GM11168 (cell line): ENCODE measurements around the gene SUPT6H.
"Not testable (repeated sequence)": the region's sequence is repeated elsewhere in the genome, so short reads cannot be mapped to it uniquely, and the experiment has no call there.

ENCODE experiments used
- in situ Hi-C: fragments of 300-500 bp; cut with MboI; formaldehyde crosslinking; loops from one replicate; pipeline ENCODE4 v1.12.0; 2022; ENCODE audit warnings: low sequenced_read_pairs; ENCODE audit not compliant: unreplicated experiment

The SUPT6H gene

DNA sequence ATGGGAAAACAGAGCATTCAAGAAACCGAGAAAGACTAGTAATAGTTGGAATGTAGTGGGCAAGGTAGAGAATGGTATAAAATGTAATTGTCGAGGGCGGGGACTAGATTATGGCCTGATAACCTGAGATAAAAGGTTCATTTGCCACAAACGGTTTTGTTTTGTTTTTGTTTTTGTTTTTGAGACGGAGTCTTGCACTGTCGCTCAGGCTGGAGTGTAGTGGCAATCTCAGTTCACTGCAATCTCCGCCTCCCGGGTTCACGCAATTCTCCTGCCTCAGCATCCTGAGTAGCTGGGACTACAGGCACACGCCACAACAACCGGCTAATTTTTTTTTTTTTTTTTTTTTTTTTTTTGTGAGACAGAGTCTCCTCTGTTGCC is 67.9 kb downstream of the SUPT6H start:
- in situ Hi-C loops: no loop called here

DNA sequence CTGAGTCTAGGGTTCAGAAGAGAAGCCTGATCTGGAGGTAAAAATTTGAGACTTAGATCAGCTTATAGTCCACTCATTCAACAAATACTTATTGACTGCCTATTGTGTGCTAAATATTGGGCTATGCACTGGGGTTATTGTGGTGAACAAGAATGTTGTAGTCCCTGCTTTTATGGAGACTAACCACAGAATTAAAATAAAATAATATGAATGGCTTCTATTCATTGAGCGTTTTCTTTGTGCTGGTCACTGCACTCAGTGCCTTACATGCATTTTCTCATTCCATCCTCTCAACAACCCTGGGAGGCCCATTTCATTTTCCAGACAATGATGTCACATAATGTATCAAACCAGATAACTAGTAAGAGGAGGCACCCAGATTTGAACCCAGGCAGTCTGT is 71.3 kb downstream of the SUPT6H start:
- in situ Hi-C loops: no loop called here

DNA sequence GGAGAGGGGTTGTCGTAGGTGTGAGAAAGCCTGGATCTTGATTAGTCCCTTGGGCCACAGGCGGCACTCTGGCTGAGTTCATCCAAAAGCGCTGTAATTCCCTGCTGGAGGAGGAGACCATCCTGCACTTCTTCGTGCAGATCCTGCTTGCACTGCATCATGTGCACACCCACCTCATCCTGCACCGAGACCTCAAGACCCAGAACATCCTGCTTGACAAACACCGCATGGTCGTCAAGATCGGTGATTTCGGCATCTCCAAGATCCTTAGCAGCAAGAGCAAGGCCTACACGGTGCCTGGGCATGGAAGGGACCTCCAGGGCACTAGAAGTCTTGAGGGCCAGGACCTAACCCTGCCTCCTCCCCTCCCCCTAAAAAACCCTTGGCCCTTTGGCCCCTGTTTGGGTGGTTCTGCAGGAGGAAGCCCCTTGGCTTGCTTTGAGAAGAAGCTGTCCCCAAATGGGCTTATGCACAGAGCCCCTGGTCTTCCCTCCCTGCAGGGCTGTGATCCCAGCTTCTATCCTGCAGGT is 72.8 kb downstream of the SUPT6H start:
- in situ Hi-C loops: no loop called here

DNA sequence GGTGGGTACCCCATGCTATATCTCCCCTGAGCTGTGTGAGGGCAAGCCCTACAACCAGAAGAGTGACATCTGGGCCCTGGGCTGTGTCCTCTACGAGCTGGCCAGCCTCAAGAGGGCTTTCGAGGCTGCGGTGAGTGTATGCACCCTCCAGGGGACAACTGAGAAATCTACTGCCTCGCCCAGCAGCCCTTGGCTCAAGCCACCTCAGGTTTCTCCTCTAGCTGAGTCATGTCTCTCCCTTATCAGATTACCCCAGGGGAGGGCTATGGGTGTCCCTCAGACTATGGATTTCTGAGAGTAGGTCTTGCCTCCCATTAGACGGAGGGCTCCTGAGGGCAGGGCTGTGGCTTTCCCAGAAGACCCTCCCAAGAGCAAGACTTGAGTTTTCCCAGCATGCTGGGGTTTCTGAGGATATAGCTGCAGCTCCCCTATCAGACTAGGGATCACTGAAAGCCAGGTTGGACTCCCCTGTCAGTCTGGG is 73.3 kb downstream of the SUPT6H start:
- in situ Hi-C loops: no loop called here

DNA sequence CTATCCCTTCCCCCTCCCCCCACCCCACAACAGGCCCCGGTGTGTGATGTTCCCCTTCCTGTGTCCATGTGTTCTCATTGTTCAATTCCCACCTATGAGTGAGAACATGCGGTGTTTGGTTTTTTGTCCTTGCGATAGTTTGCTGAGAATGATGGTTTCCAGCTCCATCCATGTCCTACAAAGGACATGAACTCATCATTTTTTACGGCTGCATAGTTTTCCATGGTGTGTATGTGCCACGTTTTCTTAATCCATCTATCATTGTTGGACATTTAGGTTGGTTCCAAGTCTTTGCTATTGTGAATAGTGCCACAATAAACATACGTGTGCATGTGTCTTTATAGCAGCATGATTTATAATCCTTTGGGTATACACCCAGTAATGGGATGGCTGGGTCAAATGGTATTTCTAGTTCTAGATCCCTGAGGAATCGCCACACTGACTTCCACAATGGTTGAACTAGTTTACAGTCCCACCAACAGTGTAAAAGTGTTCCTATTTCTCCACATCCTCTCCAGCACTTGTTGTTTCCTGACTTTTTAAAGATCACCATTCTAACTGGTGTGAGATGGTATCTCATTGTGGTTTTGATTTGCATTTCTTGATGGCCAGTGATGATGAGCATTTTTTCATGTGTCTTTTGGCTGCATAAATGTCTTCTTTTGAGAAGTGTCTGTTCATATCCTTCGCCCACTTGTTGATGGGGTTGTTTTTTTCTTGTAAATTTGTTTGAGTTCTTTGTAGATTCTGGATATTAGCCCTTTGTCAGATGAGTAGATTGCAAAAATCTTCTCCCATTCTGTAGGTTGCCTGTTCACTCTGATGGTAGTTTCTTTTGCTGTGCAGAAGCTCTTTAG is 74.1 kb downstream of the SUPT6H start:
- in situ Hi-C loops: not testable (repeated sequence)

DNA sequence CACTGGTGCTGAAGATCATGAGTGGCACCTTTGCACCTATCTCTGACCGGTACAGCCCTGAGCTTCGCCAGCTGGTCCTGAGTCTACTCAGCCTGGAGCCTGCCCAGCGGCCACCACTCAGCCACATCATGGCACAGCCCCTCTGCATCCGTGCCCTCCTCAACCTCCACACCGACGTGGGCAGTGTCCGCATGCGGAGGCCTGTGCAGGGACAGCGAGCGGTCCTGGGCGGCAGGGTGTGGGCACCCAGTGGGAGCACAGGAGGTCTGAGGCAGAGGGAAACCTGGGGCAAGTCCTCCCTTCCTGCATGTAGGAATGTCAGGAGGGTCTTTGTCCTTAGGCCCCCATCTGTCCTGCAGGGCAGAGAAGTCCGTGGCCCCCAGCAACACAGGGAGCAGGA is 75.3 kb downstream of the SUPT6H start:
- in situ Hi-C loops: no loop called here

DNA sequence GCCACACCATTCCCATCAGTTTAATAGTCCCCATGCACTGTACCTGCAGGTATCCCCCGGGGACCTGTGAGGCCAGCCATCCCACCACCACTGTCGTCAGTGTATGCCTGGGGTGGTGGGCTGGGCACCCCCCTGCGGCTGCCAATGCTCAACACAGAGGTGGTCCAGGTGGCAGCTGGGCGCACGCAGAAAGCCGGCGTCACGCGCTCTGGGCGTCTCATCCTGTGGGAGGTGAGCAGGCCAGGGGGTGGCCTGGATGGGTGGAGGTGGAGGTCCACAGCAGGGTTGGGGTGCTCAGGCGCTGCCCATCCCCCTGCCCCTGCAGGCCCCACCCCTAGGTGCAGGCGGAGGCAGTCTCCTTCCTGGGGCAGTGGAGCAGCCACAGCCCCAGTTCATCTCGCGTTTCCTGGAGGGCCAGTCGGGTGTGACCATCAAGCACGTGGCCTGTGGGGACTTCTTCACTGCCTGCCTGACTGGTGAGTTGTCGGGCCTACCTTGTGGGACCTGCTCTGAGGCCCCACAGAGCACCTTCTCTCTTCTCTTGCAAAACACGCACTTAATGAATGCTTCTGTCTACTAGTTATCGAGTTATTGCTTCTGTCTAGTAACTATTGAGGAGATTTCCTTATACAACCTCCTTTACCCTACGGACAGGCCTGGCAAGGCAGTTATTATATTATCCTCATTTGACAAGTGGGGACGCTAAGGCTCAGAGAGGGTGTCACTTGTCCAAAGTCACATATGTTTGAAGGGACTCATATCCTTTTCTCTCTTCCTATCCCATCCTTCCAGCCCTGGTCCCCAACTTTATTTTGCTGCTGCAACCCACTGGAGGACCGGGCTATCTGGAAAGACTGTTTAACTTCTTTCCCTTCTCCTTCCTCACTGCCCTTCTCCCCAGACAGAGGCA is 76.0 kb downstream of the SUPT6H start:
- in situ Hi-C loops: no loop called here

DNA sequence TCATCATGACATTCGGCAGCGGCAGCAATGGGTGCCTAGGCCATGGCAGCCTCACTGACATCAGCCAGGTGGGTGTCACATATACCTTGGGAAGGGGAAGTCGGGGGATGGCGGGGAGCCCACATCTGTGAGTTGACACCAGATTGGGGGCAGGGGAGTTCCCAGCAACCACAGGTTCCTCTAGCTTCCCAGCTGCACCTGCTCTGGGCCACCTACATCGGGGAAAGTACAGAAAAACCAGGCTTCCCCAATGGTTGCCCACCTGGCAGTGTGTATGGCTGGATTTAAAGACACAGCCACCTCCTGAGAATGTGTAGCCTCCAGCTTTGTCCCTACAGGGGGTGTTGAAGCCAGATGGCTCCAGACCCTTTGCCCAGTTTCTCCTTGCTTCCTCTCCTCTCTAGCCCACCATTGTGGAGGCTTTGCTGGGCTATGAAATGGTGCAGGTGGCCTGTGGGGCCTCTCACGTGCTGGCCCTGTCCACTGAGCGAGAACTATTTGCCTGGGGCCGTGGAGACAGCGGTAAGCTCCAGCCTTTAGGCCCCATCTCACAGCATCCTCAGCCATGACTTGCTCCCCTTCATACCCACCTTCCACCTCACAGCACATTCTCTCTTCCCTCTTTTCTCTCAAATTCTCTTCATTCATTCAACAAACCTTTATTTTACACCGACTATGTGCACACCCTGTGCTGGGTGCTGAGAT is 76.8 kb downstream of the SUPT6H start:
- in situ Hi-C loops: no loop called here

DNA sequence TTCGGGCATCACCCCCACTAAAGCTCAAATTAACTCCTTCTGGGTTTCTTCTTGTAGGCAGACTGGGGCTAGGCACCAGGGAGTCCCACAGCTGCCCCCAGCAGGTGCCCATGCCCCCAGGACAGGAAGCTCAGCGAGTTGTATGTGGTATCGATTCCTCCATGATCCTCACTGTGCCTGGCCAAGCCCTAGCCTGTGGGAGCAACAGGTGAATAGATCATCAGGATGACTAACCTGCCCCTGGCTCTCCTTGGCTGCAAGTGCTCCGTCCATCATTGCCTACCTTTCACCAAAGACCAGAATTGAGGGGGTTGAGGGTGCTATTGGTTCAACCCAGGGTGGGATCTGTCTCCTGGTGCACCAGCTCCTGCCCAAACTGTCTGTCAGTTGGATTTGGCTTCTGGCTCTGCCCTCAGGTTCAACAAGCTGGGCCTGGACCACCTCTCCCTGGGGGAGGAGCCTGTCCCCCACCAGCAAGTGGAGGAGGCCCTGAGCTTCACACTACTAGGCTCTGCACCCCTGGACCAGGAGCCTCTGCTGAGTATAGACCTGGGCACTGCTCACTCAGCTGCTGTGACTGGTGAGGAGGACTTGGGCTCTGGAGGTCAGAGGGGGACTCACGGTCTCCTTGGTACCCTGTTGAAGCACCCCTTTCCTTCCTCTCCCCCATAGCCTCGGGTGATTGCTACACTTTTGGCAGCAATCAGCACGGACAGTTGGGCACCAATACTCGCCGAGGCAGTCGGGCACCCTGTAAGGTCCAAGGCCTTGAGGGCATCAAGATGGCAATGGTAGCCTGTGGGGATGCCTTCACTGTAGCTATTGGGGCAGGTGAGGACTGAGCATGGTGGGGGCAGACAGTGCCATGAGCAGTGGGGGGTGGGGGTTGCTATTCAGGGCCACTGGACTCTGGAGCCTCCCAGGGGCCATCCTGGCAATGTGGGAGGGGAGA is 78.7 kb downstream of the SUPT6H start:
- in situ Hi-C loops: no loop called here

DNA sequence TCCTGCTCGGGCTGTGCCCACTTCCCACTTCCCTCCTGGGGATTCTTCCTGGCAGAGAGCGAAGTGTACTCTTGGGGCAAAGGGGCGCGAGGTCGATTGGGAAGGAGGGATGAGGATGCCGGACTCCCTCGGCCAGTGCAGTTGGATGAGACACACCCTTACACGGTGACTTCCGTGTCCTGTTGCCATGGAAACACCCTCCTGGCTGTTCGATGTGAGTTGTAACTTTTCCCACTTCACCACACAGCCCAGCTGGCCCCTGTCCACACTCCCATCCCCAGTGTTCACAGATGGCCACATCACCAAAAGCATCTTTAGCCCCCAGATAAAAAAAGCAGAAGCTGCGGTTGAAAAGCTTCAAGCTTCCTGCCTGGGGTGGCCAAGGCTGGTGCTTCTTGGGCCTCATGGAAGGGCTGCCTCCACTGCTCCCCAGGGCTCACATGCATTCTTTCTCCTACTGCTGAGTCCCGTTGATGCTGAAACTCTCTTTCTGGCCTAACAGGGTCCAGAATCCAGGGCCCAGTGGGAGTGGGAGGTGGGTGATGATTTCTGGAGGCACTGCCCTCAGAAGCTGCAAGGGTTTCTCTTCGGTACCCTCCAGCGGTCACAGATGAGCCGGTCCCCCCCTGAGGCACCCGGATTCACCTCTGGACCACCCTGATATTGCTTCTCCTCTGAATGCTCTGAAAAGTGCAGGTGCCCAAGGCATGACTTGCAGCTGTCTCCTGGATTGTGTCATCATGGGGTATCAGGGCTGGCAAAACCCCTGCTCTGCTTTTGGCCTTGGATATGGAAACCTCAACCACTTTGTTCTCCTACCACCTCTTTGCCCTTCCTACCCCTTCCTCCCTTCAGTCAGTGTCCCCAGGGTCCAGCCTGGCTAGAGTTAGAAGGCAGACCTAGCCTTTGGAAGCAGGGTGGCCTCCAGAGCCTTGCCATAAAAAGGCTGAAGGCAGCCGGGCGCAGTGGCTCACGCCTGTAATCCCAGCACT is 79.6 kb downstream of the SUPT6H start:
- in situ Hi-C loops: no loop called here

DNA sequence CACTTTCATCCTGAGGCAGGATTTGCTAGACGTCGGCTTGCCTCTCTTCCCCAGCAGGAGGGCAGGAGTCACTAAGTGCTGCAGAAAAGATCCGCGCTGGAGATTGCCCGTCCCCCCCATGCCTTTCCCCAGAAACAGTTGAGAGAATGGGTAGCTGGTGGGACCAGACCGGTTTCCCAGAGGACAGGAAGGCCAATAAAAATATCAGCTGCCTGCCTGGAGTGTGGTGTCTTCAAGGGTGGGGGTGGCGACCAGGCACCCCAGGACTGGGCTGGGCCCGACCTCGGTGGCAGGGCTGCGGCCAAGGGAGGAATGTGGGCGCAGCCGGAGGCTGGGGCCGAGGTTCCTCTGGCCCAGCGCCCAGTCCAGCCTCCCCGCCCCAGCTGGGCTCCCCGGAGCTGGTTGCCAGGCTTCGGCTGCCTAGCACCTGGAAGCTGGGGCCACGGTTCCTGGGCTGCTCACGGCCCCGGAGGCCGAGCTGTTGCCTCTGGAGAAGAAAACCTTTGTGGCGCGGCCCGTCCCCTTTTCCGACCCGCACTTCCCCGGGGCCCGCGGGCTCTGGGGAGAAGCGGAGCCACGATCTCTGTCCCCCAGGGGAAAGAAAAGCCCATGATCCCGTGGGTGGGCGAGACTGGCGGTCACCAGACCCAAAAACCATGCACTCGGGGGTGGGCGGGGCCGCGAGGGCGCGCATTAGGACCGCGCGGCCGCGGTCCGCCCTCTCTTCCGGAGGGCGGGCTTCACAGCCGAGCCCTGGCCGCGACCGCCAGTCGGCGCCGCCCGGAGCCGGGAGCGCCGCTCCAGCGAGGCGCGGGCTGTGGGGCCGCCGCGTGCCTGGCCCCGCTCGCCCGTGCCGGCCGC is 81.5 kb downstream of the SUPT6H start, which contains the start of gene TRAF4:
TRAF4 (plus strand) TSS at position 769 of the 861 bp plus-strand sequence. CDS start 102 bp downstream, outside the sequence.
- in situ Hi-C loops: no loop called here

DNA sequence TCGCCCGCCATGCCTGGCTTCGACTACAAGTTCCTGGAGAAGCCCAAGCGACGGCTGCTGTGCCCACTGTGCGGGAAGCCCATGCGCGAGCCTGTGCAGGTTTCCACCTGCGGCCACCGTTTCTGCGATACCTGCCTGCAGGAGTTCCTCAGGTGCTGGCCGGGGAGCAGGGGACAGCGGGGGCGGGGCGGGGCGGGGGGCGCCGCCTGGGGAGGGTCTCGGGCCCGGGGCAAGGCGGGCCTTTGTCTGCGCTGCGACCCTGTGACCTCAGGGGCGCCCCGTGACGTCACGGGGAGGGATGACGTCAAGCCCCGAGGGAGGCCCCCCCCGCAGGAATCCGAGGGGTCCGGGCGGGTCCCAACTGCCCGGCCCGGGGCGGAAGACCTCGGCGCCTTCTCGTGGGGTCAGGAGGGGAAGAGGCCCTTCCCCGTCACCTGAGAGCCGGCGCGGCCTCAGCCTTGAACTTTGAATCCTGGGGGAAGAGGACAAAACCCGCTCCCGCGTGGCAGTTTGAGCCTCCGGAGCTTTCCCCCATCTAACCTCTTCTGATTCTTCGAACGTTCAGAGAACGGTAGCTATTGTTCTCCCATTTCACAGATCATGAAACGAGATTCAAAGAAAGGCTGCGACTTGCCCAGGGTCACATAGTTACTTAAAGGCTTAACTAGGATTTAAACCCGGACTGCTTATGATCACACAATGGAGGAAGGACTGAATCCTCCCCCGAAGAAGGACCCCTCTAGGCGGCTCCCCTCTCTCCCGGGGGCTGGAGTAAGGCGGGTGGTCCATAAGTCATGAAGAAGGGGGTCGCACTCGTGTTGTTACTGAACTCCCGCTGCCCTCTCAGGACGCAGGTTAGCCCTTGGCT is 82.3 kb downstream of the SUPT6H start:
- in situ Hi-C loops: no loop called here

DNA sequence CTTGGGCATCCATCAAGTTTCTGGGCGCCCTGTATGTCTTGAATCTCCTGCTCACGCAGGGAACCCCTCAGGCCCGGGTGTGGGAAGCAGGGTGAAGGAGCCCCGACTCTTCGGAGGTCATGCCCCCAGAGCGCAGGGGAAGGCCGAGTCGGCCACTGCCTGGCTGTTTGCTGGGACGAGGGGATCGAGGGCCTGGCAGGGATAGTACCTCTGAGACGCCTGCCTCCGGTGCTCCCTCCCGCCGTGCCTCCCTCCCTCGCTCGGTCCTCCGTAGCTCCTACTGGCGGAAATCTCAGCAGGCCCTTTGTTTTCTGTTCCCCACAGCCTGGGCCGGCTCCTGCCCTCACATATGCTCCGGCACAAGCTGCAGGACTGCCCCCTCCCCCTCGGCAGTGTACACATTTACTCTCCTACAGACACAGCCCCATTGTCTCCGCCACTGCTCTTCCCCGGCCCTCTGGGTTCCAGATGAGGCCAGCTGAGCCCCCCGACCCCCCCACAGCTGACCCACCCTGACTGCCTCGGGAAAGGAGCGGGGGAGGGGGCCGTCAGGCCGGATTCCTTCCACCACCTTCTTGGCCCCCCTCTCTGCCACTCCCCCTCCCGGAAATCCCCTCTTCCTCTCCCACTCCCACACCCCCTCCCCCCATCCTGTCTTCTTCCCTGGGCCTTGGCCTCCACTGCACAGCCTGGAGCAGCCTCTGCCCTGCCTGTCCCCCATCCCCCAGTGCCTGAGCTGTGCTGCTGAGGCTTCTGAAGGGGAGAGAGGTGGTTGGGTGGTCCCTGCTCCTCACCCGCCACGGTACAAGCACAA is 83.2 kb downstream of the SUPT6H start:
- in situ Hi-C loops: no loop called here

DNA sequence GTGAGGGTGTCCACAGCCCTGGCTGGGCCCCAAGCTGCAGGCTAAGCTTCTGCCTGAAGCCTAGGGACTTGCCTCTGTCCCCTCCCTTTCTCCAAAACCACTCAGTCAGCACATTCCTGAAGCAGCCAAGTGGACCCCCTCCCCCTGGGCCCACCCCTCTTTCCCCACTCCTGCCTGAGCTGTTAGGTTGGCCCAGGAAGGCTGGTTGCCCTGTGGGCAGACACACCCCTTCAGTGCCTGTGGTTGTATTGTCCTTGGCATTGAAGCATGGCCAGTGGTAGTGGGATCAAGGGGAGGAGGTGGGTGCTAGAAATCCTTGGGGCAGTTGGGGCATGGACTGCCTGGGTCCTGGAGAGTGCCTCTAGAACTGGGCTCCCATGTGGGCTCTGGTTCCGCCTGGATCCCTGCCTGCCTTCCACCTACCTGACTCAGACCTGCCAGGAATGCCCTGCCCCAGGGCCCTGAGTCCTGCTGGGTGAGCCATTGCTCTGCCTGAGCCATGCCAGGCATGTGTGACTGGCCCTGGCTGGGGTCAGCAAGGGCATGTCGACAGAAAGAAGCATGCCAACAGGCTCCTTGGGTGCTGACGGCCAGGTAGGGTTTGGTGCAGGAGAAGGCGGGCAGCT is 83.9 kb downstream of the SUPT6H start:
- in situ Hi-C loops: no loop called here

DNA sequence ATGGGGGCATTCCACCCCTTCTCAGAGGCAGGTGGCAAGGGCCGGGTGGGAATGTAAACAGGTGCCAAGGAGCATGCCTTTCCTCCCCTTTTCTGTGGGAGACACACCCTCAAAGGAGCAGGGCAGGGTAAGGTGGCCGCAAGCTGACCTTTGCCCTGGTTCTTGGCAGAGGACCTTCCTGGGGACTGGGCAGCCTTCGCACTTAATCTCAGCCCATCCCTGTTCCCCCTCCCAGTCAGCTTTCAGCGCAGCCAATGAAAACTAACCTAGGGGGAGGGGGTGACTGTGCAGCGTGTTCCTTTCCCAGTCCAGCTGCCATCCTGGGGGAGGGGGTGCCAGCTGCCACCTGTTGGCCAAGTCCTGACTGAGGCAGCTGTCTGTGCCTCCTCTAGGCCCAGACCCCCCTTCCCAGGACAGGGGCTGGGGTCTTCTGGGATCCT is 84.6 kb downstream of the SUPT6H start:
- in situ Hi-C loops: no loop called here
